CD4-positive, alpha-beta memory T cell (primary cell): ENCODE data around the gene DBX2. TPM values are rescaled to one million over a fixed set of nuclear protein-coding genes. Genes with fewer than 3 reads are reported as not detected.

Experiments
- CTCF ChIA-PET: fragments of 350-600 bp; sonication (Branson Sonifier 250); formaldehyde crosslinking; loops from one replicate; lab custom pipeline; 2021; ENCODE audit warnings: inconsistent platforms; ENCODE audit not compliant: partially characterized antibody; lab: Charles Lee
- POLR2A ChIA-PET: fragments of 350-600 bp; sonication (Branson Sonifier 250); formaldehyde crosslinking; loops from one replicate; lab custom pipeline; 2021; ENCODE audit not compliant: partially characterized antibody; lab: Charles Lee
- DNase-seq, 5 donors: peaks; one replicate each; pipeline versions ENCODE4 v3.0.0 to v3.0.0-alpha.2; 2020 to 2022; ENCODE audit warnings: mixed read lengths in 1 of 5
- H3K27ac ChIP-seq: one replicate; pipeline ENCODE4 v1.7.0; 2013; ENCODE audit warnings: low read depth, low read length
- H3K27me3 ChIP-seq: 2 replicates; pipeline ENCODE4 v1.7.0; 2013; ENCODE audit warnings: mild to moderate bottlenecking, low read length, moderate library complexity; ENCODE audit not compliant: insufficient read depth
- H3K36me3 ChIP-seq: 2 replicates; pipeline ENCODE4 v1.7.0; 2013; ENCODE audit warnings: mild to moderate bottlenecking, low read length, moderate library complexity; ENCODE audit not compliant: insufficient read depth
- H3K4me1 ChIP-seq: 2 replicates; pipeline ENCODE4 v1.7.0; 2013; ENCODE audit warnings: mild to moderate bottlenecking, low read length, moderate library complexity; ENCODE audit not compliant: insufficient read depth
- H3K4me3 ChIP-seq, 2 donors: one replicate each; pipeline ENCODE4 v1.7.0; 2013; ENCODE audit warnings: low read length in 2 of 2, mild to moderate bottlenecking in 1 of 2
- H3K9me3 ChIP-seq, 2 donors: one replicate each; pipeline ENCODE4 v1.7.0; 2013; ENCODE audit warnings: low read length in 2 of 2, control low read depth in 1 of 2; ENCODE audit not compliant: control insufficient read depth in 1 of 2
- H3K27ac Mint-ChIP-seq, 7 donors: one replicate each; pipeline ENCODE4 v1.8.0; 2020 to 2021; ENCODE audit warnings: mixed read lengths in 7 of 7, mild to moderate bottlenecking in 6 of 7, inconsistent platforms in 3 of 7, moderate library complexity in 3 of 7
- H3K27me3 Mint-ChIP-seq, 2 donors: one replicate each; pipeline ENCODE4 v1.8.0; 2020 to 2021; ENCODE audit warnings: mixed read lengths in 2 of 2
- H3K36me3 Mint-ChIP-seq, 2 donors: one replicate each; pipeline ENCODE4 v1.8.0; 2020 to 2021; ENCODE audit warnings: mixed read lengths in 2 of 2, inconsistent platforms in 1 of 2, mild to moderate bottlenecking in 1 of 2
- H3K4me1 Mint-ChIP-seq, 4 donors: one replicate each; pipeline ENCODE4 v1.8.0; 2020 to 2021; ENCODE audit warnings: mixed read lengths in 4 of 4, mild to moderate bottlenecking in 1 of 4
- H3K4me3 Mint-ChIP-seq, 8 donors: one replicate each; pipeline ENCODE4 v1.8.0; 2020 to 2021; ENCODE audit warnings: mixed read lengths in 8 of 8, mild to moderate bottlenecking in 7 of 8, moderate library complexity in 6 of 8, inconsistent platforms in 3 of 8
- H3K9me3 Mint-ChIP-seq, 8 donors: one replicate each; pipeline ENCODE4 v1.8.0; 2020 to 2021; ENCODE audit warnings: mixed read lengths in 8 of 8, mild to moderate bottlenecking in 5 of 8, inconsistent platforms in 3 of 8, moderate library complexity in 1 of 8
- intact Hi-C: fragments of 100-400 bp; cut with micrococcal nuclease; formaldehyde crosslinking; loops from one replicate; pipeline ENCODE4 v1.15.1; 2023
- polyA plus RNA-seq, 2 donors: library from polyadenylated mRNA; unstranded; fragments of 300-500 nt; fragmentation: Illumina TruSeq; gene quantifications; one replicate each; pipeline ENCODE4 v1.2.3, GENCODE V29; 2021
- total RNA-seq, 2 experiments: library from RNA; stranded (reverse); gene quantifications; one replicate each; pipeline ENCODE4 v1.2.3, GENCODE V29; 2021

The DBX2 gene
- total and polyA plus RNA-seq, 4 experiments from 2014 or later = not detected

- Mint-ChIP-seq H3K9me3 (peaks cover 0 to 18% (median 5%) of the 10 kb centered on the region in 8 donors), H3K27me3 (peaks cover 2% of the 10 kb centered on the region in 2 donors), H3K27ac (no peak overlapping the region), H3K4me1 (peaks cover 0 to 6% (median 2%) of the 10 kb centered on the region in 4 donors), H3K4me3 (no peak overlapping the region), H3K36me3 (no peaks in the 10 kb centered on the region)
- Histone ChIP-seq H3K36me3 (no peaks in the 10 kb centered on the region), H3K27ac (no peak overlapping the region), H3K9me3 (no peaks in the 10 kb centered on the region), H3K4me3 (no peak overlapping the region), H3K27me3 (no peaks in the 10 kb centered on the region), H3K4me1 (no peaks in the 10 kb centered on the region)
- intact Hi-C loops = no loop called here
- ChIA-PET POLR2A (no interaction called here), CTCF (no interaction called here)
- DNase-seq = no peak
Measured at GRCh38 chr12:44968965-44969364, 81.9 kb downstream of the DBX2 start.

Other genes with a start within 250 kb of the DBX2 start
- gene NELL2, start 174.8 kb downstream of the DBX2 start, total RNA-seq = 100 to 1,000 TPM; 233 to 257 TPM
- gene NELL2, start 174.8 kb downstream of the DBX2 start, polyA plus RNA-seq = 100 to 1,000 TPM in 1 of 2 donors, 10 to 100 TPM in 1; 92.8 to 126 TPM
- gene ANO6, start 165.0 kb upstream of the DBX2 start, total RNA-seq = 10 to 100 TPM; 29.5 to 32.6 TPM
- gene ANO6, start 165.0 kb upstream of the DBX2 start, polyA plus RNA-seq = 10 to 100 TPM; 25.3 to 36.5 TPM